GM18909 (cell line): ENCODE measurements around the gene BET1.
"Not testable (repeated sequence)": the region's sequence is repeated elsewhere in the genome, so short reads cannot be mapped to it uniquely, and the experiment has no call there.

Experiments
- ATAC-seq: cut with Tn5 transposase; IDR thresholded peaks from one replicate; pipeline ENCODE4 v1.9.1; 2021; ENCODE audit warnings: mild to moderate bottlenecking; ENCODE audit not compliant: unreplicated experiment, poor library complexity

The BET1 gene

GRCh38 chr7:94004024-94004951 lies at the start of gene BET1:
BET1 (minus strand) TSS chr7:94004355; CDS start chr7:94004216, 139 bp downstream.
- peak; percentile 97 for ATAC-seq

- ATAC-seq: no peak
Observed at GRCh38 chr7:94053532-94053931, 49.4 kb upstream of the BET1 start.

- peak; percentile 40 for ATAC-seq
Observed at GRCh38 chr7:94052398-94053180, 48.4 kb upstream of the BET1 start.

GRCh38 chr7:94050046-94050445 lies 45.9 kb upstream of the BET1 start:
- ATAC-seq: peak; percentile 89

- peak; percentile 23 for ATAC-seq
Observed at GRCh38 chr7:94049615-94050014, 45.5 kb upstream of the BET1 start.

GRCh38 chr7:94048755-94049154 lies 44.6 kb upstream of the BET1 start:
- no peak for ATAC-seq

- no peak for ATAC-seq
Observed at GRCh38 chr7:94047956-94048355, 43.8 kb upstream of the BET1 start.

- ATAC-seq: no peak
Observed at GRCh38 chr7:94045581-94045980, 41.4 kb upstream of the BET1 start.

GRCh38 chr7:94044806-94045205 lies 40.7 kb upstream of the BET1 start:
- ATAC-seq: no peak

GRCh38 chr7:94043299-94043698 lies 39.1 kb upstream of the BET1 start:
- ATAC-seq: no peak

- ATAC-seq: peak; percentile 95
Observed at GRCh38 chr7:94042381-94042780, 38.2 kb upstream of the BET1 start.

- no peak for ATAC-seq
Observed at GRCh38 chr7:94041529-94041928, 37.4 kb upstream of the BET1 start.

GRCh38 chr7:94040254-94040653 lies 36.1 kb upstream of the BET1 start:
- no peak for ATAC-seq

GRCh38 chr7:94039368-94040035 lies 35.3 kb upstream of the BET1 start:
- ATAC-seq: no peak

GRCh38 chr7:94031865-94032264 lies 27.7 kb upstream of the BET1 start:
- peak; percentile 53 for ATAC-seq

GRCh38 chr7:94030634-94031033 lies 26.5 kb upstream of the BET1 start:
- no peak for ATAC-seq

GRCh38 chr7:94029976-94030375 lies 25.8 kb upstream of the BET1 start:
- ATAC-seq: no peak

GRCh38 chr7:94028768-94029167 lies 24.6 kb upstream of the BET1 start:
- no peak for ATAC-seq

GRCh38 chr7:94026619-94027018 lies 22.5 kb upstream of the BET1 start:
- ATAC-seq: not testable (repeated sequence)

- no peak for ATAC-seq
Observed at GRCh38 chr7:94022550-94022949, 18.4 kb upstream of the BET1 start.

GRCh38 chr7:94016786-94017185 lies 12.6 kb upstream of the BET1 start:
- no peak for ATAC-seq
